HG03520 (cell line): ENCODE data around the gene PHF13.
"Not testable (repeated sequence)": the region's sequence is repeated elsewhere in the genome, so short reads cannot be mapped to it uniquely, and the experiment has no call there.

Experiments used
- ATAC-seq: cut with Tn5 transposase; IDR thresholded peaks from one replicate; pipeline ENCODE4 v1.9.1; 2021; ENCODE audit warnings: mild to moderate bottlenecking, moderate library complexity; ENCODE audit not compliant: unreplicated experiment

Gene PHF13

DNA sequence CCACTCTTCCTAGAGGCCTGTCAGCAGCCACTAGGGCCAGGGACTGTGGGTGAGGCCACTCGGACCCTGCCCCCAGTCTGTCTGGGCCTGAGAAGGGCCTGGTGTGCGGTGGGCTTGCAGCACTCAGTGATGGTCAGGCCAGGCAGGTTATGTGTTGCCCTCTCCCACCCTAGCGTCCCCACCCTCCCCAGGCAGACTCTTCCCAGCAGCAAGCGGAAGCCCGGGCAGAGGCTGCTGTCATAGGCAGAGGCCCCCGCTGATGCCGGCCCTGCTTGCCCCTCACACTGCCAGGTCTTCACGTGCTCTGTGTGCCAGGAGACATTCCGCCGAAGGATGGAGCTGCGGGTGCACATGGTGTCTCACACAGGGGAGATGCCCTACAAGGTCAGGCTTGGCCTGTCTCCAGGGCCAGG, 27.1 kb upstream of the PHF13 start:
- ATAC-seq, result no peak

DNA sequence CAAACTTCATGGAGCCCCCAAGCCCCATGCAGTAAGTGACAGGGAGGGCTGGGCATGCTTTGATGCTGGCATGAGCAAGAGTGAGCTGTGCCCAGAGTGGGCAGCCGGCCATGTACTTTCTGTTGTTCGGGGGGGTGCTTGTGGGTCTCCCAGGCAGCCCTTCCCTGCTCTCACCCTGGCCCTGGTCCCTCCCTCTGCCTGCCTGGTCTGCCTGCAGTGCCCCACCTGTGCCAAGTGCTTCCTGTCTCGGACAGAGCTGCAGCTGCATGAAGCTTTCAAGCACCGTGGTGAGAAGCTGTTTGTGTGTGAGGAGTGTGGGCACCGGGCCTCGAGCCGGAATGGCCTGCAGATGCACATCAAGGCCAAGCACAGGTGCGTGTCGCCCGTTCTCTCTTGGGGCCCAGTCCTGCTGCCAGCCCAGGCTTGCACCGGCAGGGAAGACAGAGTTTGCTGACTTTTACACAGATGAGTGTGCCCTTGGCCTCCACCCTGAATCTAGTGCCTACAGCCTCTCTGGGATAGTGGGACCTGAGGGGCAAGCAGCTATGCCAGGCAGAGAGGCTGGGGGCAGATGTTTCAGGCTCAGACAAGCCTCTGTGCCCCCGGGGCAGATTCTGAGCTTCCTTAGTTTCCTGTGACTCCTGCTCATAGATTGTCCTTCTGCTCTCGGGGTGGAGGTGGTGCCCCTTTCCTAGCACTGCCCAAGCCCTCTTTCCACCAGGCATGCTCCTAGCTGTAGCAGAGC, 26.1 kb upstream of the PHF13 start:
- ATAC-seq, result no peak

DNA sequence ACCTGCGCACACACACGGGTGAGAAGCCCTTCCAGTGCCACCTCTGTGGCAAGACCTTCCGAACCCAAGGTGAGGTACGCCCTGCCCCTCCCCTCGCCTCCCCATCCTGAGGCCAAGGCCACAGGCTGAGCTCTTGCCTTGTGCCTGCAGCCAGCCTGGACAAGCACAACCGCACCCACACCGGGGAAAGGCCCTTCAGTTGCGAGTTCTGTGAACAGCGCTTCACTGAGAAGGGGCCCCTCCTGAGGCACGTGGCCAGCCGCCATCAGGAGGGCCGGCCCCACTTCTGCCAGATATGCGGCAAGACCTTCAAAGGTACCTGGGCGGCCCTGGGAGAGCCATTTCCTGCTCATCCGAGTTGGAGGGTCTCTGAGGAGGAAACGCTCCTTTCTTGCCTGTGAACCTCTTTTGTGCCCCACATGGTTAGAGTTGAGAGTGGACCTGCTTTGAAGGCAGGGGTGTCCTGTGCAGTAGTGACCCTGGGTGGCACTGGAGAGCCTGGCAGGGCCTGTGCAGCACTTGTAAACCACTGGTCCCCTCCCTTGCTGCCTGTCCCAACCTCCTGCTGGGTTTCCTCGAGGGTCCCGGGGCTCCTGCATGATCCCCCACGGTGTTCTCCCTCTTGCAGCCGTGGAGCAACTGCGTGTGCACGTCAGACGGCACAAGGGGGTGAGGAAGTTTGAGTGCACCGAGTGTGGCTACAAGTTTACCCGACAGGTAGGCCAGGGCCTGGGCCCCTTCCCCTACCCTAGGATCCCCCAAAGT, 25.2 kb upstream of the PHF13 start:
- ATAC-seq, result no peak

DNA sequence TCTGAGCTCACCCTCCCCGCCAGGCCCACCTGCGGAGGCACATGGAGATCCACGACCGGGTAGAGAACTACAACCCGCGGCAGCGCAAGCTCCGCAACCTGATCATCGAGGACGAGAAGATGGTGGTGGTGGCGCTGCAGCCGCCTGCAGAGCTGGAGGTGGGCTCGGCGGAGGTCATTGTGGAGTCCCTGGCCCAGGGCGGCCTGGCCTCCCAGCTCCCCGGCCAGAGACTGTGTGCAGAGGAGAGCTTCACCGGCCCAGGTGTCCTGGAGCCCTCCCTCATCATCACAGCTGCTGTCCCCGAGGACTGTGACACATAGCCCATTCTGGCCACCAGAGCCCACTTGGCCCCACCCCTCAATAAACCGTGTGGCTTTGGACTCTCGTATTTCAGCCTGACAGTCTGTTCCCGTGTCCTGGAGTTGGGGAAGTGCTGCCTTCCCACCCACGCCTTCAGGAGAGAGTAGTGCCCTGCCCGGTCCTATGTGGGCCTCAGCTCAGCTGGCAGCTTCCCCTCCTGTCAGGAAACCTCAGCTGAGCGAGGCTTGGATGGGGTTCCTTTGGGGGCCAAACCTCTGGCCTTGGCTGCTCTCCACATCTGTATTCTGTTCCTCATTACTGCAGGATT, 24.5 kb upstream of the PHF13 start:
- ATAC-seq, result no peak

DNA sequence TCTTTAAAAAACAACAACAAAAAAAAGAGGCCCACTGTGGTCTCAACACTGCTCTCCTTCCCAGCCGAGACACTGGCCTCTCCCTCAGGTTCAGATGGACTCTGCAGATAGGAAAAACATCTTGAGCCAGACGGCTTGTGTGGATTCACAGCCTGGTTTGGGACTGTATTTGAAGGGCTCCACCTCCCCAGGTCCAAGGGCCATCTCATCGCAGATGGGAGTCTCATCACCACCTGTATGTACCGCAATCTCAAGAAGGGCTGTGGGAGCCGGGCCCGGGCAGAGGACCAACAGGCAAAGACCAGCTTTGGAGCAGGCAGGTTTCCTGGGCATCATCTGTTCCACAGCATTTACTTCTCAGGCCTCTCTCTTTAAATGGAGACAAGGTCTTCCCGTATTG, 23.5 kb upstream of the PHF13 start:
- ATAC-seq, result no peak

DNA sequence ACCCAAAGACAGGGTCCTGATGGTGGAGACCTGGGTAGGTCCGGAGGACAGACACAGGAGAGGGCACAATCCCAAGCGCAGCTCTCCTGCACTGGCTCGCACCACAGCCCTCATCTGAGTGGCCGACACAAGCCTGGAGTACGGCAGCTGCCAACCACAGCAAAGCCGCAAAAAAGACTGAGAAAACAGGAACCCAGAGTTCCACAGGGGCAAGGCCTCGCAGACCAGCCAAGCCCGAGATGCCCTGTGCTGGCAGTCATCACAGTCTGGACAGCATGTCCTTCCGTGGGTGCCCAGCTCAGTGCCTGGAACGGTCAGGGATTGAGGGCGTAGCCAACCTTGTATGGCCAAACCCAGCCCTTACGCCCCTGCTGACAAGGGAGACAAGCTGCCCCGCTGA, 22.3 kb upstream of the PHF13 start:
- no peak for ATAC-seq

DNA sequence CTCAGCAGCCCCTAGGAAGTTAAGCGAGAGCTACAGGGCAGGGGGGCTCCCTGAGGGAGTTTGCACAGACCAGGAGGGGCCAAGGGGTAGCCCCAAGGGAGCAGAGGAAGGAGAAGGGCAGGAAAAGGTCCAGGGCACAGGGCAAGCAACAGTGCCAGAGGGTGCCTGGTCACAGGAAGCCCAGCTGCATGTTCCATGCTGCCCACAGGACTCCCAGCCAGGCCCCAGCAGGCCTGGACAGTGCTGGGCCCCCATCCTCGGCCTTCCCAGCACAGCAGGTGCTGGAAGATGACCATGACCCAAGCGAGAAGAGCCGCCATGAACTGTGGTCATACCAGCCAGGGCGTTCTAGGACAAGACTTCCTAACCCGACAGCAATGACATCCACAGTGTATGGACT, 21.9 kb upstream of the PHF13 start:
- no peak for ATAC-seq

DNA sequence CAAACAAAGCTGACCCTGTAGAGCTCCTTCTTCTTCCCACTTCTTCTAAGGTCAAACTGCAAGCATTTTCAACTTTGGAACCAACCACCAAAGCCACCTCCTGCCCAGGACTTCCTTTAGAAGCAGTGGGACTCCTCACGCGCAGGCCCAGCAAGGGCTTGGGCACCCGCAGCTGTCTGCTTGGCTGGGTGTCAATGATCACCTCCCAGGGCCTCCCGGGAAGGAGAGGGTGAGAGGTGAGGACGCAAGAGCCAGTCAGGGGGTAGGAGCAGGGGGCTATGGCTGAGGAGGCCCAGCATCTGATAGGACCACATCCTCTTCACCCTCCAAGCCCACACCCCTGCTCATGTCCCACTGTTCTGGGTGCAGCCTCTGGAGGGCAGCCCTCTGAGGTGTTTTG, 21.1 kb upstream of the PHF13 start:
- no peak for ATAC-seq

DNA sequence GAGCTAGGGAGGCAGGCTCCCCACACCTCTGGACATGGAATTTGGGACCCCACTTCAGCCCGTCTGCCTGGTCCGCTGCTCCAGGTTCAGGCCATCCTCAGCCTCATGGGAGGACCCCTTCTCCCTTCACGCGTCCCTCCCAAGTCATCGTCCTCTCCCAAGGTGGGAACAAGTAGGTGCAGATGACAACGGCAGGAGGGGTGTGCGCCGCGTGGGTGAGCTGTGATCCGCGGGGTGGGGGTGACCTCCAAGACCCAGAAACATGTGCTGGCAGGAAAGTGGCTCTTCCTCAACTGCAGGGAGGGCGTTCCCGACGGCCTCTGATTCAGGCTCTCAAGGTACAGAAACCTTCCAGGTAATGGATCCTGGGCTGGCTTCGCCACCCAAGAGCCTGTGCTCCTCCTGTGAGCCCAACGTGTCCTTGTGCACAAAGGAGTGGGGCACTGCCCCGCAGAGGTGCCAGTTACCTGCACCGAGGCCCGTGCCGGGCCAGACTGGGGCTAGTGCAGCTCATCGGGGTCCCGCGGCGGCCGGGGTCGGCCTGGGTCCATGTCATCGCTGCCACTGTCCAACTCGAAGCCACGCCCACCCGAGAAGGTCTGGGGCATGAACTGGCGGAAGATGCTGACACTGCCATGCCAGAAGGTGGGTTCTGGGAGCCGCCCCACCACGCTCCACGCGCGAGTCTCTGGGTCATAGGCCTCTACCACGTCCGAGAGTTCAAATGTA, 20.5 kb upstream of the PHF13 start:
- ATAC-seq, result no peak

DNA sequence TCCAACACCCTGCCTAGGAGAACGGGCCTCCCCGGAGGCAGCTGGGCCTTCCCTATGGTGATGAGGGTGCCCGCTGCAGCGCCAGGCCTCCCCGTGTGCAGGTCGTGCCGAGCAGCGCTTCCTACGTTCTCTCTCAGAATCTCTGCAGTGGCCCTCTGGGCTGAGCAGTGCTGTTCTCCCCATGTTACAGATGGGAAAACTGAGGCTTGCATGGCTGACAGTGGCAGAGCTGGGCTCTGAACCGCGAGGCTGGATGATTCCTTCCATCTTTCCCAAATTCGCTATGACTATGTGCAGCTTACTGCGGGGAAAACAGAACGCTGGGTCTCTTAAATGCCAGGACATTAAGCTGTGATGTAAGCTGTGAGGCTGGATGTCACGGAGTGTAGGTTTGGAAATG, 19.7 kb upstream of the PHF13 start:
- ATAC-seq, result no peak

DNA sequence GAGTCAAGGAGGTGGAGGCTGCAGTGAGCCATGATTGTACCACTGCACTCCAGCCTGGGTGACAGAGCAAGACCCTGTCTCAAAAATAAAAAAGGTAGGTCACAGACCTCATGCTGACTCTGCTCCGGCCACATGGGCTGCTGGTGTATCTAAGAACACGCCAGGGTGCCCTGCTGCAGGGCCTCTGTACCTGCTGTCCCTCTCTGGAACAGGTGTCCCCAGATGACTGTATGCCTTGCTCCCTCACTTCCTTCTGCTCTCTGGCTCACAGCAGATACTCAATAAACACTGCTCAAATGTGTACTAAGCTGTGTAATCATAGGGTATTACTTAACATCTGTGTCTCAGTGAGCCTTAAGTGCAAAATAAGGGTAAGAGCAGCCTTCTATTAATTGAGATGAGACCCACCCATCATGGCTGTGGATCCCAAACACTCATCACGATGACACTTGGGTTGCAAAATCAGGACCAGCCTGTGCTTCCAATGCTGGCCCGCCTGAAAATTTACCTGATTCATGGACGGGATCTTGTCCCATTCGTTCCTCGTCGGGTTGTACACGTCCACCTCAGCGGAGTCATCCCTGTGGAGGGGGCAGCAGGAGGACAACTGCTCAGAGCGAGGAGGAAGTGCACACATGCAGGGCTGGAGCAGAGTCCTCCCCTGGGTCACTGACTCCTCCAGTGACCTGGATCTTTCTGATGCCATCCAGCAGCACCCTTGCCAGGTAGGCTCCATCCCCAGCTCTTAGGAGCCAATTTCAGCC, 18.4 kb upstream of the PHF13 start:
- no peak for ATAC-seq

DNA sequence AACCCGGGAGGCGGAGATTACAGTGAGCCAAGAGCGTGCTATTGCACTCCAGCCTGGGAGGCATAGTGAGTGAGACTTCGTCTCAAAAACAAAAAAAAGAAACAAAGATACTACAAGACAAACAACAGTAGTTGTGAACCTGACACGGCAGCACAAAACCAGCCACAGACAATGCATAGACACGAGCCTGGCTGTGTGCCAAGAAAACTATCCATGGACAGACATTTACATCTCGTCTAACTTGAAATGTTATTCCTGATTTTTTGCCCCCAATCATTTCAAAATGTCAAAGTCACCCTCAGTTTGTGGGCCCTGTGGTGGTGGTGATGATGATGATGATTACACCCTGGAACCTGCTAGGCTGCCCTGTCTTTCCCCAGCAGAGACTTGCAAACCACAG, 17.2 kb upstream of the PHF13 start:
- no peak for ATAC-seq

DNA sequence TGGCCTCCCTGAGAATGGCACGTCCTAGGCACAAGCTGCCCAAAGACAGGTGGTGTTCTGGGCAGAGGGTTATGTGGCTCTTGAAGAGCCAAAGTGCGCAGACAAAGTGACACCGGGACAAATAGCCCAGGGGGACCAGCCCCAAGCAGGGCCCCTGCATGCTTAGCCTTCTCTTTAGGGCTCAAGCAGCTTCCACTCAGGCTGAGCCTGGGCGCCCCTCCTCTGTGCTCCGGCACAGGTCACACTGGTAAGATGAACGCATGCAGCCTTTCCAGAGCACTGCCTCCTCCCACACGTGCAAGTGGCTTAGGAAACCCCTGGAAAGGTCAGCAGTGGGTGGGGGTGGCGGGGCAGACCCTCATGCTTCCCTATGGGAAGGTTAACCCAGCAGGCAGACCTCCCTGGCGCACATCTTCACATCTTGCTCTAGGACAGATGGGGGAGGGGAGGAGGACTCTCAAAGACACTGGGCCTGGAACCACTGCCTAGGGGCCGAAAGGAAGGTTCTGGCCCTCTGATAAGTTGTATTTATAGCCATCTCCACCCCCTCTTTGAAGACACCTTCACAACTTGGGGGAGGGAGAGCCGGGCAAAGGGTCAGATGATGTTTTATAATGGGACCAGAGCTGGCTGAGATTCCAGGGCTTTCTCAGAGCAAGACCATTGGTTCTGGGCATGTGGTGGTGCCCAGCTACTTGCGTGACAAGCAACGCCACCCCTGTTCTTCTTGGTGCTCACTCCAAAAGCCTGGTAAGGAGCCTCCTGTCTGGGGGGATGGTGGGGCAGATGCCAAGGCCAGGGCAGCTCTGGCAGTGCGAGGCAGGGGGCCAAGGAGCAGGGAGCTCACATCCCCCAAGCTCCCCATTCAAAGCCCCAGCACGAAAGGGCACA, 16.4 kb upstream of the PHF13 start:
- ATAC-seq, result no peak

DNA sequence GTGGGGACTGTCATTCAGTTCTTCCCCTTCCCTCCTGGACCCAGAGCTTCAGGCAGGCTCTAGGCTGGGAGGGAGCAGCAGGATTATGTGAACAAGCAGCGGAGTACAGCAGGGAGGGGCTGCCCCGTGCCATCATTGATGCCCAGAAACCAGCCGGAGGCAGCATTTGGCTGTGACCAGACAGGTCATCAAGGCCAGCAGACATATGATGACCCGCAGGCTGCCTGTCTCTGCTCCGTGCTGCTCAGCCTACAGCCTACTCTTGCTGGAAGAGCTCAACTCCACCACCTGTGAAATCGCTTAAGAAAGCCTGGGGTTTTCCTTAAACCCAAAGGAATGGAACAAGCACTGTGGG, 15.8 kb upstream of the PHF13 start:
- no peak for ATAC-seq

DNA sequence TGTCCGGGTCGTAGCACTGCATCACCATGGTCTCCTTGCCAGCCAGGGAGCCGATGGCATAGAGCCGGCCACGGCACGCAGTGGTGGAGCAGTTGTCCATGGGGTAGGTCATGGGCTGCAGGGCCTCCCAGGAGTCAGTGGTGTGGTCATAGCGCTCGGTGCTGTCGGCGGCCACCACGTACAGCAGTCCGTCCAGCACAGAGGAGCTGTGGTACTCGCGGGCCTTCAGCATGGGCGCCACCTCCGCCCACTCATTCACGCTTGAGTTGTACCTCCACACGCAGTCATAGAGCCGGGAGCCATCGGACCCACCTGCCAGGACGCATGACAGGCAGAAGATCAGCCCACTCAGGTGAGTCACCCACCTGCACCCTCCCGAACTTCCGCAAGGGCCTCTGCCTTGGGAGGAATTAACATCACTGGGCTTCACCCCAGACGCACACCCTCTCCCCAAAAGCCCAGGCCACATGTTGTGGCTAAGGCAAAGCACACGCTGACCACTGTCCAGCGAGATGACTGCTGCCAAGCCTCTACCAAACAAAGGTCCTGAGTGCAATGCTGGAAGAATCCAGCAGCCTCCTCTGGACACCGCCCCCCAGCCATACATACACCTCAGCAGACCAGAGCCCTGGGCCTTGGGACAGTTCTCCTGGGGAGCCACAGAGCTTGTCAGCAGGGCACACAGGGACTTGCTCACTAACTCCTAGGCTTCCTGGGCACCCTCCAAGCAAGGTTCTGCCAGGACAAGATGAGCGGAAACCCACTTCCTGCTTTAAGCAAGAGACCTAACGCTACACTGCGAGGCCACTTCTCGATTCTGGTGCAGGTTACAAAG, 14.2 kb upstream of the PHF13 start:
- ATAC-seq, result no peak

DNA sequence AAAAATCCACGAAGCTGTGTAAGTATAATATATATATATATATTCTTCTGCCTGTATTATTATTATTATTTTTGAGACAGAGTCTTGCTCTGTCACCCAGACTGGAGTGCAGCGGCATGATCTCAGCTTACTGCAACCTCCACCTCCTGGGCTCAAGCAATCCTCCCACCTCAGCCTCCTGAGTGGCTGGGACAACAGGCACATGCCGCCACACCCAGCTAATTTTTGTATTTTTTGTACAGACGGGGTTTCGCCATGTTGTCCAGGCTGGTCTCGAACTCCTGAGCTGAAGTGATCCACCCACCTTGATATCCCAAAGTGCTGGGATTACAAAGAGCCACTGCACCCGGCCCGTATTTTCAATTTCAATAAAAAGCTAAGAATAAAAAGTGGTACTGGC, 13.5 kb upstream of the PHF13 start:
- not testable (repeated sequence) for ATAC-seq

DNA sequence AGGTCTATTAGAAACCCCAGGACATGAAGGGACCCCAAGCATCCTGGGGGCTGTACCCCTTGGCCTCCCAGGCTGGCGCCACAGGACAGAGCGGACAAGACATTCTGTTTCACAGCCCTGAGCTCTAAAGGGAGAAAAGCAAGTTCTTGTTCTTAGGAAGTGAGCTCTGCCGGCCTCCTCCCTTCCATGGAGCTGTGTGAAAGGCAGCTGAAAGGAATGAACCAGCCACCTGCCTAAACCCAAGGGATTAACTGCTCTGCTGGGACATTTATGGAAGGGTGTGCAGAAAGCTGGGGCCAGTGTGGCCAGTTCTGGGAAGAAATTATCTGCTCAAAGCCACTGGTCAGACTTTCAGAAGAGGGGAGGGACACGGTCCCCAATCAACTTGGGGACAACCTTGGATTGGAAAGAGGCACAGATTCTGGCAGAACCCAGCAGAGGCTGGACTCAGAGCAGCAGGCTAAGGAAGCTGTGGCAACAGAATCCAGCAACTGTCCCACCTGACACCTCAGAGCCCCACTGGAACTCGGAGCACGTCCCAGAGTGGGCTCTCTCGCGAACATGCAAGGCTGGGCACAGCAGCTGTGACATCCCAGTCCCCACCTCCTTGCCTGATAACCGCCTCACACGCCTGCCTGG, 13.0 kb upstream of the PHF13 start:
- ATAC-seq, result no peak
